SK-N-MC (cell line): ENCODE results near the gene IQSEC1.

Experiments
- EZH2 ChIP-seq: fragments of 200-600 bp; sonication (generic); IDR thresholded peaks from one replicate; pipeline ENCODE4 v1.6.1; 2017; ENCODE audit warnings: antibody characterized with exemption
- POLR2AphosphoS5 ChIP-seq: IDR thresholded peaks from 2 replicates; pipeline ENCODE4 v1.6.1; 2012; ENCODE audit warnings: mild to moderate bottlenecking, low read depth, low read length, borderline replicate concordance

GRCh38 chr3:13010780-13011572 lies 62.3 kb downstream of the IQSEC1 start:
- TF ChIP-seq EZH2 (no peak), POLR2AphosphoS5 (no peak)
